Brain pericyte (primary cell): Measurements from ENCODE around the gene FBLN5.
"Not testable (repeated sequence)": the region's sequence is repeated elsewhere in the genome, so short reads cannot be mapped to it uniquely, and the experiment has no call there.

Source experiments
- DNase-seq: peaks from one replicate; pipeline ENCODE4 v3.0.0-alpha.2; 2012; ENCODE audit warnings: low read depth, low spot score

Gene FBLN5

GRCh38 chr14:91885113-91885712, 62.3 kb downstream of the FBLN5 start:
- DNase-seq, result no peak

- DNase-seq, result no peak
These were observed 62.8 kb downstream of the FBLN5 start for GRCh38 chr14:91884664-91885063.

GRCh38 chr14:91883753-91884152, 63.7 kb downstream of the FBLN5 start:
- DNase-seq, result no peak

GRCh38 chr14:91882776-91883175, 64.7 kb downstream of the FBLN5 start:
- no peak for DNase-seq

- DNase-seq, result no peak
These were observed 65.1 kb downstream of the FBLN5 start for GRCh38 chr14:91882369-91882768.

GRCh38 chr14:91879196-91879595, 68.3 kb downstream of the FBLN5 start:
- no peak for DNase-seq

- DNase-seq, result no peak
These were observed 69.2 kb downstream of the FBLN5 start for GRCh38 chr14:91878274-91878673.

GRCh38 chr14:91877376-91877915, 70.0 kb downstream of the FBLN5 start:
- no peak for DNase-seq

- DNase-seq, result no peak
These were observed 71.0 kb downstream of the FBLN5 start for GRCh38 chr14:91876492-91876891.

GRCh38 chr14:91875525-91876286, 71.8 kb downstream of the FBLN5 start:
- DNase-seq, result no peak

GRCh38 chr14:91873471-91874415, 73.8 kb downstream of the FBLN5 start:
- no peak for DNase-seq

GRCh38 chr14:91872517-91873470, 74.7 kb downstream of the FBLN5 start:
- DNase-seq, result no peak

- no peak for DNase-seq
These were observed 75.4 kb downstream of the FBLN5 start for GRCh38 chr14:91872011-91872501.

GRCh38 chr14:91871401-91871800, 76.1 kb downstream of the FBLN5 start:
- not testable (repeated sequence) for DNase-seq

- DNase-seq, result no peak
These were observed 76.6 kb downstream of the FBLN5 start for GRCh38 chr14:91870890-91871289.

- no peak for DNase-seq
These were observed 77.5 kb downstream of the FBLN5 start for GRCh38 chr14:91870001-91870400.

GRCh38 chr14:91869556-91869955, 77.9 kb downstream of the FBLN5 start:
- peak; percentile 57 for DNase-seq

GRCh38 chr14:91867316-91867988, 80.0 kb downstream of the FBLN5 start, which contains the start of gene TC2N:
Gene TC2N (minus strand): TSS chr14:91867536. CDS start chr14:91813769, 53,767 bp downstream.
- DNase-seq, result no peak

- DNase-seq, result no peak
These were observed 80.8 kb downstream of the FBLN5 start for GRCh38 chr14:91866511-91867295.
